ENCODE measurements around the gene FUT3.

FUT3 gene

GRCh38 chr19:5799247-5800241, 51.7 kb downstream of the FUT3 start:
- DNase-seq, result no peak

- no peak for DNase-seq
These were observed 53.0 kb downstream of the FUT3 start for GRCh38 chr19:5798244-5798643.

DNA sequence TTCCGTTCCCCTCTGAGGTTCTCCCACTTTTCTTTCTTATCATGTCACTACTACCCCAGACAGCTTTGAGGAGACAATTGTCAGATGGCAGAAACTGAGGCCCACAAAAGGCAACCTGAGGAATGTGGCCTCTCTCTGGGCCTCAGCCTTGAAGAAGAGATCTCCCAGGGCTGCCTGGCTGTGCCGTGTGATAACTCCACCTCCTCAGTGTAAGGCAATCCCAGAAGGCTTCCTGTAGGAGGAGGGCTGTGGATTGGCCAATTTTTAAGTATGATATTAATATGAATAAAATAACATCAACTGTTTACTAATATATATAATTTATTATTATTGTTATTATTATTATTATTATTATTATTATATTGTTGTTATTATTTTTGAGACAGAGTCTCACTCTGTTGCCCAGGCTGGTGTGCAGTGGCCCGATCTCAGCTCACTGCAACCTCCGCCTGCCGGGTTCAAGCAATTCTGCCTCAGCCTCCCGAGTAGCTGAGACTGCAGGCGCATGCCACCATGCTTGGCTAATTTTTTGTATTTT, 55.8 kb downstream of the FUT3 start:
- no peak for DNase-seq

- DNase-seq, result no peak
These were observed 58.1 kb downstream of the FUT3 start for GRCh38 chr19:5793188-5793587.

Measured in right hindlimb (tissue), 1 donor.